Measurements from ENCODE around the gene LGALS14.

DNA sequence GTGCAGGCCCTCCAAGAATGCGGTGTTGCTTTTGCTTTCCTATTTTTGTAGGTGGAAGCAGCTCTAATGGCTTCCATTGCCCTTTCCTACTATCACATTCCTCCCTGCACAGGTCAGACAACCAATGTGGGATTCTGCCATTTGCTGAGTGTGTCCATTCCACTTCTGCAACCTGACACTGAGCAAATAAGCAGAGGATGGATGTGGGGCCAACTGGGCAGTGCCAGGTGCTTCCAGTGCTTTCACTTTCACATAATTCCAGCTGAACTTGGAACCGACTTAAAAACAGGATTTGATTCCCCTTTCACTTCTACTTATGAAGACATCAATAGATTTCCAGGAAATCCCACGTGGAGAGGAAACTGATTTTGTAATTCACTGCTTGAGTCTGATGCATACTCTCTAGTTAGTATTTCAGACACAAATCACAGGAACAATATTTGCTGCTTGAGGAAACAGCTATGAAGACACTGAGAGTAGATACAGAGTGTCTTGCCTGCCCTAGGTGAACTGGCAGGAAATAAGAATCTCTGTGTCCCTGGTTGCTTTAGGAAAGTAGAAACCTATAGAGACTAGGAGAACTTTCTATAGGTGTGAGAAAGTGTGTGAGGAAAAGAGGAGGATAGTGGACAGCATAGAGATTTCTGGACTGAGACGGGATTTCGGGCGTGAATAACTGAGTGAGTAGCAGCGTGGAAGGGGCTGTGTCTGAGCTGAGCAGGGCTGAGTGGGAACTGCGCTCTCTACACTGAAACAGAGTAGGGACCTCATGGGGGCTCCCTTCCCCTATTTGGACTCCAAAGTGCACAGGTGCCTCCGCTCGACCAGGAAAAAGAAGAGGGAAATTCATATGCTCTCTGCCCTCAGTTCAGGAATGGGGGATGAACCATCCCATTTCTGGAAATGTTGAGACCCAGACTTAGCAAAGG lies 26.1 kb upstream of the LGALS14 start:
- TF ChIP-seq, protein P1, sequence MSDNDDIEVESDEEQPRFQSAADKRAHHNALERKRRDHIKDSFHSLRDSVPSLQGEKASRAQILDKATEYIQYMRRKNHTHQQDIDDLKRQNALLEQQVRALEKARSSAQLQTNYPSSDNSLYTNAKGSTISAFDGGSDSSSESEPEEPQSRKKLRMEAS (IDR thresholded peaks at IDR 0.05; ENCODE audit: low read depth, low read length) = no peak
- TF ChIP-seq, protein P2, sequence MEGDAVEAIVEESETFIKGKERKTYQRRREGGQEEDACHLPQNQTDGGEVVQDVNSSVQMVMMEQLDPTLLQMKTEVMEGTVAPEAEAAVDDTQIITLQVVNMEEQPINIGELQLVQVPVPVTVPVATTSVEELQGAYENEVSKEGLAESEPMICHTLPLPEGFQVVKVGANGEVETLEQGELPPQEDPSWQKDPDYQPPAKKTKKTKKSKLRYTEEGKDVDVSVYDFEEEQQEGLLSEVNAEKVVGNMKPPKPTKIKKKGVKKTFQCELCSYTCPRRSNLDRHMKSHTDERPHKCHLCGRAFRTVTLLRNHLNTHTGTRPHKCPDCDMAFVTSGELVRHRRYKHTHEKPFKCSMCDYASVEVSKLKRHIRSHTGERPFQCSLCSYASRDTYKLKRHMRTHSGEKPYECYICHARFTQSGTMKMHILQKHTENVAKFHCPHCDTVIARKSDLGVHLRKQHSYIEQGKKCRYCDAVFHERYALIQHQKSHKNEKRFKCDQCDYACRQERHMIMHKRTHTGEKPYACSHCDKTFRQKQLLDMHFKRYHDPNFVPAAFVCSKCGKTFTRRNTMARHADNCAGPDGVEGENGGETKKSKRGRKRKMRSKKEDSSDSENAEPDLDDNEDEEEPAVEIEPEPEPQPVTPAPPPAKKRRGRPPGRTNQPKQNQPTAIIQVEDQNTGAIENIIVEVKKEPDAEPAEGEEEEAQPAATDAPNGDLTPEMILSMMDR (IDR thresholded peaks at IDR 0.05 in 2 of 3, conservative IDR thresholded peaks at IDR 0.05 in 1 of 3; ENCODE audit: control insufficient read depth in 2 of 3, extremely low read depth in 1 of 3, insufficient read depth in 1 of 3, low read depth in 3 of 3, low read length in 3 of 3) = peak in 1 of 3 experiments; percentile 22; a peak in 2 of 6 replicates
- no peak for TF ChIP-seq EZH2 (IDR thresholded peaks at IDR 0.05; ENCODE audit: borderline replicate concordance, control insufficient read depth, low read depth, low read length)
- no peak for TF ChIP-seq ZBED1 (IDR thresholded peaks at IDR 0.05; ENCODE audit: borderline replicate concordance)
- no peak for TF ChIP-seq SIN3A (IDR thresholded peaks at IDR 0.05; ENCODE audit: low read depth, low read length)
- TF ChIP-seq ZNF622 (IDR thresholded peaks at IDR 0.05) = no peak
- TF ChIP-seq MXI1 (IDR thresholded peaks at IDR 0.05; ENCODE audit: low read depth, low read length) = no peak
- TF ChIP-seq ETV6 (conservative IDR thresholded peaks at IDR 0.05 in 1 of 2, IDR thresholded peaks at IDR 0.05 in 1 of 2; ENCODE audit: borderline replicate concordance in 1 of 2, low read depth in 1 of 2) = no peak
- no peak for TF ChIP-seq NFXL1 (IDR thresholded peaks at IDR 0.05; ENCODE audit: borderline replicate concordance)
- no peak for TF ChIP-seq KDM1A (IDR thresholded peaks at IDR 0.05; ENCODE audit: borderline replicate concordance)
- TF ChIP-seq, protein P3, sequence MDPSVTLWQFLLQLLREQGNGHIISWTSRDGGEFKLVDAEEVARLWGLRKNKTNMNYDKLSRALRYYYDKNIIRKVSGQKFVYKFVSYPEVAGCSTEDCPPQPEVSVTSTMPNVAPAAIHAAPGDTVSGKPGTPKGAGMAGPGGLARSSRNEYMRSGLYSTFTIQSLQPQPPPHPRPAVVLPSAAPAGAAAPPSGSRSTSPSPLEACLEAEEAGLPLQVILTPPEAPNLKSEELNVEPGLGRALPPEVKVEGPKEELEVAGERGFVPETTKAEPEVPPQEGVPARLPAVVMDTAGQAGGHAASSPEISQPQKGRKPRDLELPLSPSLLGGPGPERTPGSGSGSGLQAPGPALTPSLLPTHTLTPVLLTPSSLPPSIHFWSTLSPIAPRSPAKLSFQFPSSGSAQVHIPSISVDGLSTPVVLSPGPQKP (IDR thresholded peaks at IDR 0.05; ENCODE audit: low read depth, low read length) = no peak
- TF ChIP-seq NR2F1 (conservative IDR thresholded peaks at IDR 0.05) = no peak
- no peak for TF ChIP-seq RB1 (IDR thresholded peaks at IDR 0.05; ENCODE audit: borderline replicate concordance)

Measured in GM12878 (cell line).